WTC11 (cell line): ENCODE data around the gene STAB2.

ENCODE experiments used
- ARID4B ChIP-seq: sonication (generic); formaldehyde crosslinking; IDR thresholded peaks from 2 replicates; pipeline ENCODE4 v1.8.0; 2023; ENCODE audit warnings: missing genetic modification reagents, mild to moderate bottlenecking, borderline replicate concordance
- ATF6 ChIP-seq: sonication (generic); formaldehyde crosslinking; IDR thresholded peaks from 2 replicates; pipeline ENCODE4 v1.8.1; 2023; ENCODE audit warnings: mild to moderate bottlenecking, missing genetic modification reagents
- CTCF ChIP-seq: fragments of 200-600 bp; IDR thresholded peaks from 2 replicates; pipeline ENCODE4 v1.8.0; 2022; ENCODE audit warnings: antibody characterized with exemption
- E2F4 ChIP-seq: sonication (generic); formaldehyde crosslinking; IDR thresholded peaks from 2 replicates; pipeline ENCODE4 v1.8.1; 2022; ENCODE audit warnings: low read depth, mild to moderate bottlenecking, moderate library complexity, missing genetic modification reagents, borderline replicate concordance
- ETV6 ChIP-seq: sonication (generic); formaldehyde crosslinking; IDR thresholded peaks from 2 replicates; pipeline ENCODE4 v1.8.1; 2022; ENCODE audit warnings: mild to moderate bottlenecking, missing genetic modification reagents
- HMGXB4 ChIP-seq: sonication (generic); formaldehyde crosslinking; IDR thresholded peaks from 2 replicates; pipeline ENCODE4 v1.8.1; 2023; ENCODE audit warnings: mild to moderate bottlenecking, moderate library complexity, missing genetic modification reagents
- IRF1 ChIP-seq: sonication (generic); formaldehyde crosslinking; IDR thresholded peaks from 2 replicates; pipeline ENCODE4 v1.8.0; 2023; ENCODE audit warnings: missing genetic modification reagents
- PREB ChIP-seq: sonication (generic); formaldehyde crosslinking; IDR thresholded peaks from 2 replicates; pipeline ENCODE4 v1.8.1; 2022; ENCODE audit warnings: mild to moderate bottlenecking, missing genetic modification reagents, moderate library complexity, borderline replicate concordance
- USF1 ChIP-seq: sonication (generic); formaldehyde crosslinking; IDR thresholded peaks from 2 replicates; pipeline ENCODE4 v1.8.0; 2022; ENCODE audit warnings: mild to moderate bottlenecking, missing genetic modification reagents
- ZNF423 ChIP-seq: fragments of 250-450 bp; sonication (Bioruptor Pico); IDR thresholded peaks from 2 replicates; pipeline ENCODE4 v2.1.2; 2022; ENCODE audit warnings: mild to moderate bottlenecking, moderate library complexity

- TF ChIP-seq CTCF (no peak), ETV6 (CRISPR knock-in tag) (no peak), PREB (no peak), E2F4 (CRISPR knock-in tag) (no peak), ARID4B (CRISPR knock-in tag) (no peak), IRF1 (CRISPR knock-in tag) (no peak), ZNF423 (CRISPR knock-in tag) (no peak), ATF6 (no peak), HMGXB4 (CRISPR knock-in tag) (no peak), USF1 (no peak)
Measured at GRCh38 chr12:103773109-103773910, 186.2 kb downstream of the STAB2 start.
